Cardiac muscle cell (in vitro differentiated cells and primary cell): ENCODE results near the gene SFXN5. TPM values are rescaled to one million over a fixed set of nuclear protein-coding genes. Genes with fewer than 3 reads are reported as not detected.

Experiments used
- DNase-seq, 2 donors: peaks; one replicate each; pipeline versions ENCODE4 v3.0.0 to v3.0.0-alpha.2; 2010 to 2017; ENCODE audit warnings: low read depth in 1 of 2, low spot score in 1 of 2
- H3K27ac ChIP-seq: fragments of 200-600 bp; sonication (generic); 2 replicates; pipeline ENCODE4 v1.5.1; 2016
- H3K27me3 ChIP-seq: fragments of 200-600 bp; sonication (generic); 2 replicates; pipeline ENCODE4 v1.6.0; 2016; ENCODE audit warnings: control low read depth
- H3K36me3 ChIP-seq: fragments of 200-600 bp; sonication (generic); 2 replicates; pipeline ENCODE4 v1.5.1; 2016; ENCODE audit warnings: control low read depth
- H3K4me1 ChIP-seq: fragments of 200-600 bp; sonication (generic); 2 replicates; pipeline ENCODE4 v1.8.1; 2017; ENCODE audit warnings: low read depth, mild to moderate bottlenecking, mixed run types
- H3K4me3 ChIP-seq: fragments of 200-600 bp; sonication (generic); 2 replicates; pipeline ENCODE4 v1.5.1; 2016; ENCODE audit warnings: mild to moderate bottlenecking
- H3K9me3 ChIP-seq: fragments of 200-600 bp; sonication (generic); 2 replicates; pipeline ENCODE4 v1.5.1; 2017; ENCODE audit warnings: low read depth, mild to moderate bottlenecking, control low read depth
- polyA plus RNA-seq: library from polyadenylated mRNA; unstranded; fragments of >200 nt; fragmentation: Nextera tagmentation; extraction: Ambion mirVana; gene quantifications from 2 replicates; pipeline ENCODE4 v1.2.1, GENCODE V29; 2016
- total RNA-seq: library from RNA; depleted of rRNA; stranded (reverse); fragments of >200 nt; gene quantifications from 2 replicates; pipeline ENCODE4 v1.2.3, GENCODE V29; 2016
- TF ChIP-seq, protein P1 (sequence below): IDR thresholded peaks from 2 replicates; pipeline ENCODE4 v1.5.1; 2012; ENCODE audit warnings: low read depth, mild to moderate bottlenecking, low read length

SFXN5 gene
- total and polyA plus RNA-seq, 2 experiments from 2014 or later = 11.4 to 13.5 TPM

DNA sequence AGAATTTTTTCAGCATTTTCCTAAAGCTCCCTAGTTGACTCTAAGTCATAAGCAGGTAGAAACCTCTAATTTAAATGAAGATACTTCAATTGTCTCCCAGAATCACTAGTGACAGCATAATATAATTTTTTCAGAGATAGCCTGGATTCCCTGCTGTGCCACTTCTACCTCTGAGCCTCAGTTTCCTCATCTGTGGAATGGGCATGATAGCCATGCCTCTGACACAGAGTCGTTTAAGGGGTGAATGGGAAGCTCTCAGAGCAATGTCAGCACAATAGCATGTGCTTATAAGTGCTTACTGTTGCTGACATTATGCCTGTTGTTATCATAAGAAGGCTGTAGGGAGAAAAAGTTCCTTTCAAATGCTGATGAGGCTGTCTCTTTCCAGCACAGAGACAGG lies 48.0 kb downstream of the SFXN5 start:
- Histone ChIP-seq H3K4me1 (no peaks in the 10 kb centered on the region), H3K27me3 (no peaks in the 10 kb centered on the region), H3K36me3 (no peaks in the 10 kb centered on the region), H3K4me3 (no peak overlapping the region), H3K27ac (no peak overlapping the region), H3K9me3 (no peaks in the 10 kb centered on the region)
- TF ChIP-seq, protein P1, sequence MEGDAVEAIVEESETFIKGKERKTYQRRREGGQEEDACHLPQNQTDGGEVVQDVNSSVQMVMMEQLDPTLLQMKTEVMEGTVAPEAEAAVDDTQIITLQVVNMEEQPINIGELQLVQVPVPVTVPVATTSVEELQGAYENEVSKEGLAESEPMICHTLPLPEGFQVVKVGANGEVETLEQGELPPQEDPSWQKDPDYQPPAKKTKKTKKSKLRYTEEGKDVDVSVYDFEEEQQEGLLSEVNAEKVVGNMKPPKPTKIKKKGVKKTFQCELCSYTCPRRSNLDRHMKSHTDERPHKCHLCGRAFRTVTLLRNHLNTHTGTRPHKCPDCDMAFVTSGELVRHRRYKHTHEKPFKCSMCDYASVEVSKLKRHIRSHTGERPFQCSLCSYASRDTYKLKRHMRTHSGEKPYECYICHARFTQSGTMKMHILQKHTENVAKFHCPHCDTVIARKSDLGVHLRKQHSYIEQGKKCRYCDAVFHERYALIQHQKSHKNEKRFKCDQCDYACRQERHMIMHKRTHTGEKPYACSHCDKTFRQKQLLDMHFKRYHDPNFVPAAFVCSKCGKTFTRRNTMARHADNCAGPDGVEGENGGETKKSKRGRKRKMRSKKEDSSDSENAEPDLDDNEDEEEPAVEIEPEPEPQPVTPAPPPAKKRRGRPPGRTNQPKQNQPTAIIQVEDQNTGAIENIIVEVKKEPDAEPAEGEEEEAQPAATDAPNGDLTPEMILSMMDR = no peak
- DNase-seq = no peak

DNA sequence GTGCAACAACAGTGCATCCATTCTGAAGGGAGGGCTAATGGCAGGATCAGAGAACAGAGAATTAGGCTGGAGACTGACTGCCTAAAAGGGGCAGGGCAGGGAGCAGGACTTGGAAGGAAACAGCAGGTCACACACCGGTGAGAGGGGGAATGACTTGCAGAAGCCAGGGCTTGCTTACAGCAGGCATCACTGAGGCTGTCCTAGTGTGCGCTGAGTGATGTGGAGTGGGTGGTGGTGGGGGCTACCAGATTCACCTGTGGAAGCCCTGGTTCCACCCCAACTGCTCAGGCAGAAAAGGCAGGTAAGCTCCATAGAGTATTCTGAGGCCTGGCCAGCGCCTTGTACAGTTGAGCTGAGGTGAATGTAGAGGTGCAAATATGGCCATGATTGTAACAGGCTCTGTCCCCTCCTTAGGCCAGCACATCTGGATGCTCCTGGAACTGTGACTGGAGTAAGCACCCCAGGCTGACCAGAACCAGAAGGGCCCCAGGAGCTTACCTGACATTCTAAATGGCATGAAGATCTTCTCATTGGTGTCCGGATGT lies 49.4 kb downstream of the SFXN5 start:
- no peak overlapping the region for H3K27ac ChIP-seq
- no peaks in the 10 kb centered on the region for H3K4me1 ChIP-seq
- no peak overlapping the region for H3K4me3 ChIP-seq

DNA sequence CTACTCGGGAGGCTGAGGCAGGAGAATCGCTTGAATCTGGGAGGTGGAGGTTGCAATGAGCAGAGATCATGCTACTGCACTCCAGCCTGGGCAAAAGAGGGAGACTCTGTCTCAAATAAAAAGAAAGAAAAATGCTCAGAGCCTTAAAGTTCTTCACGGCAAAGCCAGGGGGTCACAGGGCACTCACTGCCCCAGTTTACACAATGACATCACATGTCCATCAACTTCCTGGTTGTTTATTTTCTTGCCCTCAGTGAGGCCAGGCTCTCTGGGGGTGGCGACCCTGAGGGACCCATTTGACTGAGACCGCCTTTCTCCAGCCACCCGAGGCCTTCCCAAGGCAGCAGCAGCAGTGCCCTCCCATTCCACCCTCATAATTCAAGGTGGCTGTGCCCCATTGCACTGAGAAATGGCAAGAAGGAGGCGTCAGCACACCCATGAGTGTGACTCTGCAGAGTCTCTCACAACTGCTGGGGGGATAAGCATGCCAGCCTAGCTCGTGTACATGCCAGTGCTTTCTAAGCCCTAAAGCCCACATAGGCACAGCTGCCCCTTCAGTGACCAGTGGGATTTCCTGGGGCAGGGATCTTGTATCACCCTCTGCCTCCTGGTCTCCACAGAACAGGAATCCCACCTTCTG lies 50.0 kb downstream of the SFXN5 start:
- no peaks in the 10 kb centered on the region for H3K9me3 ChIP-seq
- TF ChIP-seq, protein P1 = no peak
- no peak overlapping the region for H3K4me3 ChIP-seq

More for the DNA sequence above, 49.4 kb downstream of the SFXN5 start:
- Histone ChIP-seq H3K36me3 (no peaks in the 10 kb centered on the region), H3K27me3 (no peaks in the 10 kb centered on the region), H3K9me3 (no peaks in the 10 kb centered on the region)
- TF ChIP-seq, protein P1 = no peak
- no peak for DNase-seq

DNA sequence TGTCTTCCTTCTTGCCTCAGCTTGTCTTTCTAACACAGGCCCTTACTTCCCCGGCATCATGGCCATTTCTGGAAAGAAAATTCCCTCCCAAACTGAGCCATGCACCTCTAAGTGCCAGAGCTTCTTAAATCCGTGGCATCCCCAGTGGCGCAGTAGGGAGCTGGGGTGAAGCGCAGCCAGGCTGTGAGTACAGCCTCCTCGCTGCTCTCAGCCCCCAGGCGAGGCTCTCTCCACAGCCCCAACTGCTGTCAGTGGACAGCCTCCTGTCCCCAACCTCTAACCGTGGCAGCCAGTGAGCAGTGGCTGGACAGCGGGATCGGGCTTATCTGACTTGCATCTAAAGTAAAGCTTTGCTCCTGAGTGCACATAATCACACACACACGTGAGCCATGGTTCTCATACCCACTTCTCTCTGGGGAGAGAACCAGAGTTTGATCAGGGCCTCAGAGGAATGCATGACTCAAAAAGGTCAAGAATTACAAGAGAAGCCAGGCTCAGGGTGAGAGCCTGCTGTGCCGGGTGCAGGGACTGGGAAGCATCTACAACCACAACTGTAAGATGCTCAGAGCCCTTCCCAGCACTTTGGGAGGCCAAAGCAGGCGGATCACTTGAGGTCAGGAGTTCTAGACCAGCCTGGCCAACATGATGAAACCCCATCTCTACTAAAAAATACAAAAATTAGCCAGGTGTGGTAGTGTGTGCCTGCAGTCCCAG lies 50.7 kb downstream of the SFXN5 start:
- no peaks in the 10 kb centered on the region for H3K27me3 ChIP-seq
- H3K4me3 ChIP-seq = no peak overlapping the region
- peak in 1 of 2 donors; percentile 63 for DNase-seq
- TF ChIP-seq, protein P1 = no peak
- no peaks in the 10 kb centered on the region for H3K36me3 ChIP-seq
- H3K4me1 ChIP-seq = no peaks in the 10 kb centered on the region
- no peaks in the 10 kb centered on the region for H3K9me3 ChIP-seq
- no peak overlapping the region for H3K27ac ChIP-seq

More for the DNA sequence above, 50.0 kb downstream of the SFXN5 start:
- H3K36me3 ChIP-seq = no peaks in the 10 kb centered on the region
- no peak overlapping the region for H3K27ac ChIP-seq
- no peaks in the 10 kb centered on the region for H3K27me3 ChIP-seq
- no peak for DNase-seq
- no peaks in the 10 kb centered on the region for H3K4me1 ChIP-seq

DNA sequence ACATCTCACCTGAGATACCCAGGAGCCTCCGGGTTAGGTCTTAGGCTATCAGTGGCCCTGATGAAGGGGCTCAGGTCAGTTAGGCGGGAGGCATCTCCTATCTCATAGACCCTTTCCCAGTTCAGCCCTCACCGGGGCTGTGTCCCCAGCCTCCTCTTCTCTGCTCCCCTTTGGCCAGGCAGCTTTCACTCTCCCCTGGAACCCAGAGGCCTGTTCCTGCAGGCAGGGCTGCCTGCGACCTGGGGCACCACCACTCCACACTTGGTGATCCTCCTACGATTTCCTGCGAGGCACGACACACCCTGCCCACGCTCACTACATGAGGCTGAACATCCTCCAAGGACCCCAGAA lies 51.2 kb downstream of the SFXN5 start:
- no peaks in the 10 kb centered on the region for H3K36me3 ChIP-seq
- no peaks in the 10 kb centered on the region for H3K27me3 ChIP-seq
- DNase-seq = no peak
- no peaks in the 10 kb centered on the region for H3K9me3 ChIP-seq
- TF ChIP-seq, protein P1 = no peak
- H3K4me1 ChIP-seq = no peaks in the 10 kb centered on the region
- H3K27ac ChIP-seq = no peak overlapping the region
- no peak overlapping the region for H3K4me3 ChIP-seq
